ENCODE data around the gene C19orf25.
"Not testable (repeated sequence)": the region's sequence is repeated elsewhere in the genome, so short reads cannot be mapped to it uniquely, and the experiment has no call there.

Gene C19orf25

GRCh38 chr19:1482361-1483130 lies 3.5 kb upstream of the C19orf25 start:
- H3K4me1 ChIP-seq (ENCODE audit: control extremely low read depth in 1 of 4, control insufficient read depth in 4 of 4, insufficient read depth in 4 of 4, low read length in 3 of 4): peaks cover 0 to 14% (median 11%) of the 10 kb centered on the region in 4 experiments
- ChIA-PET POLR2A (no interaction called here), CTCF (interaction anchor here (1.2 kb wide), 1 partner anchor 11 kb away, joined by 4 read pairs; no protein-coding TSS in a partner anchor)
- DNase-seq: no peak
- H3K27me3 ChIP-seq (replicated peaks in 2 of 5; ENCODE audit: control insufficient read depth in 4 of 5, insufficient read depth in 5 of 5, low read length in 4 of 5): no peaks in the 10 kb centered on the region
- no peak overlapping the region for H3K4me3 ChIP-seq (ENCODE audit: control insufficient read depth in 1 of 7, extremely low read depth in 1 of 7, insufficient read depth in 4 of 7, low read depth in 2 of 7, low read length in 6 of 7)
- no peak overlapping the region for H3K27ac ChIP-seq (ENCODE audit: insufficient read depth in 1 of 2, low read depth in 1 of 2, low read length in 2 of 2, poor library complexity in 1 of 2, severe bottlenecking in 2 of 2)
- H3K36me3 ChIP-seq (ENCODE audit: control insufficient read depth in 4 of 4, insufficient read depth in 4 of 4, low read length in 3 of 4): no peaks in the 10 kb centered on the region
- 93% methylated on average over 32 of the region's 37 CpGs for WGBS (ENCODE audit: insufficient coverage)
- no peaks in the 10 kb centered on the region for H3K9me3 ChIP-seq (ENCODE audit: control extremely low read depth in 1 of 5, control insufficient read depth in 4 of 5, insufficient read depth in 2 of 5, low read depth in 1 of 5, low read length in 4 of 5)

- DNase-seq: peak in 1 of 3 donors; percentile 43
- H3K27ac ChIP-seq (ENCODE audit: insufficient read depth in 1 of 2, low read depth in 1 of 2, low read length in 2 of 2, poor library complexity in 1 of 2, severe bottlenecking in 2 of 2): no peak overlapping the region
- peaks cover 0 to 15% (median 12%) of the 10 kb centered on the region in 4 experiments for H3K4me1 ChIP-seq (ENCODE audit: control extremely low read depth in 1 of 4, control insufficient read depth in 4 of 4, insufficient read depth in 4 of 4, low read length in 3 of 4)
- peaks cover 0 to 3% (median 0%) of the 10 kb centered on the region in 4 experiments for H3K36me3 ChIP-seq (ENCODE audit: control insufficient read depth in 4 of 4, insufficient read depth in 4 of 4, low read length in 3 of 4)
- WGBS (ENCODE audit: insufficient coverage): 97% methylated on average over 31 of the region's 36 CpGs
- CTCF ChIA-PET: interaction anchor here (1.2 kb wide), 1 partner anchor 11 kb away, joined by 4 read pairs; no protein-coding TSS in a partner anchor
- no peak overlapping the region for H3K4me3 ChIP-seq (ENCODE audit: control insufficient read depth in 1 of 7, extremely low read depth in 1 of 7, insufficient read depth in 4 of 7, low read depth in 2 of 7, low read length in 6 of 7)
- H3K9me3 ChIP-seq (ENCODE audit: control extremely low read depth in 1 of 5, control insufficient read depth in 4 of 5, insufficient read depth in 2 of 5, low read depth in 1 of 5, low read length in 4 of 5): no peaks in the 10 kb centered on the region
- POLR2A ChIA-PET: no interaction called here
- H3K27me3 ChIP-seq (replicated peaks in 2 of 5; ENCODE audit: control insufficient read depth in 4 of 5, insufficient read depth in 5 of 5, low read length in 4 of 5): no peaks in the 10 kb centered on the region
Observed at GRCh38 chr19:1481893-1482360, 2.9 kb upstream of the C19orf25 start.

- Histone ChIP-seq H3K4me1 (ENCODE audit: control extremely low read depth in 1 of 4, control insufficient read depth in 4 of 4, insufficient read depth in 4 of 4, low read length in 3 of 4) (peaks cover 0 to 15% (median 12%) of the 10 kb centered on the region in 4 experiments), H3K9me3 (ENCODE audit: control extremely low read depth in 1 of 5, control insufficient read depth in 4 of 5, insufficient read depth in 2 of 5, low read depth in 1 of 5, low read length in 4 of 5) (no peaks in the 10 kb centered on the region), H3K4me3 (ENCODE audit: control insufficient read depth in 1 of 7, extremely low read depth in 1 of 7, insufficient read depth in 4 of 7, low read depth in 2 of 7, low read length in 6 of 7) (no peak overlapping the region), H3K36me3 (ENCODE audit: control insufficient read depth in 4 of 4, insufficient read depth in 4 of 4, low read length in 3 of 4) (peaks cover 0 to 6% (median under 1%) of the 10 kb centered on the region in 4 experiments), H3K27ac (ENCODE audit: insufficient read depth in 1 of 2, low read depth in 1 of 2, low read length in 2 of 2, poor library complexity in 1 of 2, severe bottlenecking in 2 of 2) (no peak overlapping the region), H3K27me3 (replicated peaks in 2 of 5; ENCODE audit: control insufficient read depth in 4 of 5, insufficient read depth in 5 of 5, low read length in 4 of 5) (no peaks in the 10 kb centered on the region)
- CTCF ChIA-PET: interaction anchor here (1.2 kb wide), 2 partner anchors 10 to 15 kb away, joined by 3 to 4 read pairs; no protein-coding TSS in a partner anchor
- 92% methylated on average over 20 of the region's 26 CpGs for WGBS (ENCODE audit: insufficient coverage)
- POLR2A ChIA-PET: no interaction called here
- DNase-seq: no peak
Observed at GRCh38 chr19:1481224-1481892, 2.3 kb upstream of the C19orf25 start.

GRCh38 chr19:1477056-1477455 lies 2.0 kb downstream of the C19orf25 start:
- Histone ChIP-seq H3K36me3 (ENCODE audit: control insufficient read depth in 4 of 4, insufficient read depth in 4 of 4, low read length in 3 of 4) (peaks cover 0 to 22% (median 4%) of the 10 kb centered on the region in 4 experiments), H3K27me3 (replicated peaks in 2 of 5; ENCODE audit: control insufficient read depth in 4 of 5, insufficient read depth in 5 of 5, low read length in 4 of 5) (peaks cover 0 to 23% (median 5%) of the 10 kb centered on the region in 5 experiments), H3K4me1 (ENCODE audit: control extremely low read depth in 1 of 4, control insufficient read depth in 4 of 4, insufficient read depth in 4 of 4, low read length in 3 of 4) (peaks cover 0 to 15% (median 12%) of the 10 kb centered on the region in 4 experiments)
- POLR2A ChIA-PET; H3K27ac ChIP-seq (ENCODE audit: insufficient read depth in 1 of 2, low read depth in 1 of 2, low read length in 2 of 2, poor library complexity in 1 of 2, severe bottlenecking in 2 of 2); H3K4me3 ChIP-seq (ENCODE audit: control insufficient read depth in 1 of 7, extremely low read depth in 1 of 7, insufficient read depth in 4 of 7, low read depth in 2 of 7, low read length in 6 of 7); H3K9me3 ChIP-seq (ENCODE audit: control extremely low read depth in 1 of 5, control insufficient read depth in 4 of 5, insufficient read depth in 2 of 5, low read depth in 1 of 5, low read length in 4 of 5); DNase-seq: not testable (repeated sequence)
- CTCF ChIA-PET: interaction anchor here (2.9 kb wide), 1 partner anchor 11 kb away, joined by 12 read pairs; no protein-coding TSS in a partner anchor
- WGBS (ENCODE audit: insufficient coverage): 97% methylated on average over 8 of the region's 9 CpGs

- ChIA-PET CTCF (interaction anchor here (1.2 to 2.9 kb wide), 3 partner anchors 10 to 20 kb away, joined by 3 to 12 read pairs (median 3); no protein-coding TSS in a partner anchor), POLR2A (no interaction called here)
- peaks cover 0 to 35% (median 14%) of the 10 kb centered on the region in 5 experiments for H3K27me3 ChIP-seq (replicated peaks in 2 of 5; ENCODE audit: control insufficient read depth in 4 of 5, insufficient read depth in 5 of 5, low read length in 4 of 5)
- no peak for DNase-seq
- peaks cover 0 to 26% (median 19%) of the 10 kb centered on the region in 4 experiments for H3K4me1 ChIP-seq (ENCODE audit: control extremely low read depth in 1 of 4, control insufficient read depth in 4 of 4, insufficient read depth in 4 of 4, low read length in 3 of 4)
- no peaks in the 10 kb centered on the region for H3K9me3 ChIP-seq (ENCODE audit: control extremely low read depth in 1 of 5, control insufficient read depth in 4 of 5, insufficient read depth in 2 of 5, low read depth in 1 of 5, low read length in 4 of 5)
- H3K36me3 ChIP-seq (ENCODE audit: control insufficient read depth in 4 of 4, insufficient read depth in 4 of 4, low read length in 3 of 4): peaks cover 0 to 22% (median 4%) of the 10 kb centered on the region in 4 experiments
- no peak overlapping the region for H3K27ac ChIP-seq (ENCODE audit: insufficient read depth in 1 of 2, low read depth in 1 of 2, low read length in 2 of 2, poor library complexity in 1 of 2, severe bottlenecking in 2 of 2)
- WGBS (ENCODE audit: insufficient coverage): 96% methylated on average over 27 of the region's 31 CpGs
- H3K4me3 ChIP-seq (ENCODE audit: control insufficient read depth in 1 of 7, extremely low read depth in 1 of 7, insufficient read depth in 4 of 7, low read depth in 2 of 7, low read length in 6 of 7): no peak overlapping the region
Observed at GRCh38 chr19:1475751-1476437, 3.1 kb downstream of the C19orf25 start.

GRCh38 chr19:1474765-1475351 lies 4.2 kb downstream of the C19orf25 start:
- Histone ChIP-seq H3K4me3 (ENCODE audit: control insufficient read depth in 1 of 7, extremely low read depth in 1 of 7, insufficient read depth in 4 of 7, low read depth in 2 of 7, low read length in 6 of 7) (no peak overlapping the region), H3K27ac (ENCODE audit: insufficient read depth in 1 of 2, low read depth in 1 of 2, low read length in 2 of 2, poor library complexity in 1 of 2, severe bottlenecking in 2 of 2) (no peak overlapping the region), H3K9me3 (ENCODE audit: control extremely low read depth in 1 of 5, control insufficient read depth in 4 of 5, insufficient read depth in 2 of 5, low read depth in 1 of 5, low read length in 4 of 5) (no peaks in the 10 kb centered on the region), H3K36me3 (ENCODE audit: control insufficient read depth in 4 of 4, insufficient read depth in 4 of 4, low read length in 3 of 4) (peaks cover 0 to 22% (median 4%) of the 10 kb centered on the region in 4 experiments), H3K4me1 (ENCODE audit: control extremely low read depth in 1 of 4, control insufficient read depth in 4 of 4, insufficient read depth in 4 of 4, low read length in 3 of 4) (peaks cover 0 to 36% (median 29%) of the 10 kb centered on the region in 4 experiments), H3K27me3 (replicated peaks in 2 of 5; ENCODE audit: control insufficient read depth in 4 of 5, insufficient read depth in 5 of 5, low read length in 4 of 5) (peaks cover 0 to 45% (median 17%) of the 10 kb centered on the region in 5 experiments)
- ChIA-PET CTCF (interaction anchor here (0.5 to 1.2 kb wide), 2 partner anchors 12 to 351 kb away, joined by 3 read pairs; no protein-coding TSS in a partner anchor), POLR2A (no interaction called here)
- WGBS (ENCODE audit: insufficient coverage): 97% methylated on average over 21 of the region's 26 CpGs
- no peak for DNase-seq
